Common myeloid progenitor, CD34-positive (primary cell): ENCODE results near the gene CYP27B1.
A peak's percentile ranks its signal among the peaks of the same experiment; 100 is the strongest.

Experiments
- CTCF ChIA-PET: fragments of 350-600 bp; sonication (Branson Sonifier 250); formaldehyde crosslinking; loops from one replicate; lab custom pipeline; 2021; ENCODE audit warnings: antibody characterized with exemption; lab: Charles Lee
- POLR2A ChIA-PET: fragments of 350-600 bp; sonication (Branson Sonifier 250); formaldehyde crosslinking; loops from one replicate; lab custom pipeline; 2021; ENCODE audit warnings: antibody characterized with exemption; lab: Charles Lee
- DNase-seq, 3 donors: peaks; one replicate each; pipeline versions ENCODE4 v3.0.0 to v3.0.0-alpha.2; 2013
- H3K27ac ChIP-seq, 2 experiments: 1 replicate in 1 of 2; 2 replicates in 1 of 2; pipeline ENCODE4 v1.7.0; 2013; ENCODE audit warnings: inconsistent platforms in 2 of 2, low read length in 2 of 2, mild to moderate bottlenecking in 2 of 2, low read depth in 1 of 2, moderate library complexity in 1 of 2; ENCODE audit not compliant: severe bottlenecking in 2 of 2, insufficient read depth in 1 of 2, poor library complexity in 1 of 2
- H3K27me3 ChIP-seq, 5 experiments: replicated peaks in 2 of 5; 1 replicate in 3 of 5; 2 replicates in 2 of 5; pipeline versions ENCODE4 v1.6.1 to v1.7.0; 2013; ENCODE audit warnings: low read length in 4 of 5, mild to moderate bottlenecking in 2 of 5, moderate library complexity in 2 of 5, inconsistent platforms in 1 of 5; ENCODE audit not compliant: insufficient read depth in 5 of 5, control insufficient read depth in 4 of 5
- H3K36me3 ChIP-seq, 4 experiments: 1 replicate in 2 of 4; 2 replicates in 2 of 4; pipeline versions ENCODE4 v1.6.1 to v1.7.0; 2013; ENCODE audit warnings: low read length in 3 of 4, control low read depth in 1 of 4, mild to moderate bottlenecking in 1 of 4; ENCODE audit not compliant: control insufficient read depth in 4 of 4, insufficient read depth in 4 of 4
- H3K4me1 ChIP-seq, 4 experiments: 1 replicate in 3 of 4; 2 replicates in 1 of 4; pipeline versions ENCODE4 v1.6.1 to v1.7.1; 2013; ENCODE audit warnings: low read length in 3 of 4, mild to moderate bottlenecking in 3 of 4, control low read depth in 1 of 4, inconsistent platforms in 1 of 4, moderate library complexity in 1 of 4; ENCODE audit not compliant: control insufficient read depth in 4 of 4, insufficient read depth in 4 of 4; ENCODE audit errors: control extremely low read depth in 1 of 4
- H3K4me3 ChIP-seq, 7 experiments: 1 replicate in 4 of 7; 2 replicates in 3 of 7; pipeline versions ENCODE4 v1.5.1 to v1.7.0; 2013; ENCODE audit warnings: mild to moderate bottlenecking in 7 of 7, low read length in 6 of 7, moderate library complexity in 6 of 7, inconsistent platforms in 2 of 7, low read depth in 2 of 7, control low read depth in 1 of 7; ENCODE audit not compliant: insufficient read depth in 4 of 7, control insufficient read depth in 1 of 7; ENCODE audit errors: extremely low read depth in 1 of 7
- H3K9me3 ChIP-seq, 5 experiments: 1 replicate in 4 of 5; 2 replicates in 1 of 5; pipeline versions ENCODE4 v1.6.1 to v1.7.1; 2013; ENCODE audit warnings: low read length in 4 of 5, mild to moderate bottlenecking in 2 of 5, inconsistent platforms in 1 of 5, low read depth in 1 of 5, moderate library complexity in 1 of 5; ENCODE audit not compliant: control insufficient read depth in 4 of 5, insufficient read depth in 2 of 5; ENCODE audit errors: control extremely low read depth in 1 of 5
- WGBS: methylation state at CpG from one replicate; pipeline ENCODE4 v1.1.5; 2013; ENCODE audit not compliant: insufficient coverage; 5-methylcytosine and 5-hydroxymethylcytosine counted together

CYP27B1 gene

DNA sequence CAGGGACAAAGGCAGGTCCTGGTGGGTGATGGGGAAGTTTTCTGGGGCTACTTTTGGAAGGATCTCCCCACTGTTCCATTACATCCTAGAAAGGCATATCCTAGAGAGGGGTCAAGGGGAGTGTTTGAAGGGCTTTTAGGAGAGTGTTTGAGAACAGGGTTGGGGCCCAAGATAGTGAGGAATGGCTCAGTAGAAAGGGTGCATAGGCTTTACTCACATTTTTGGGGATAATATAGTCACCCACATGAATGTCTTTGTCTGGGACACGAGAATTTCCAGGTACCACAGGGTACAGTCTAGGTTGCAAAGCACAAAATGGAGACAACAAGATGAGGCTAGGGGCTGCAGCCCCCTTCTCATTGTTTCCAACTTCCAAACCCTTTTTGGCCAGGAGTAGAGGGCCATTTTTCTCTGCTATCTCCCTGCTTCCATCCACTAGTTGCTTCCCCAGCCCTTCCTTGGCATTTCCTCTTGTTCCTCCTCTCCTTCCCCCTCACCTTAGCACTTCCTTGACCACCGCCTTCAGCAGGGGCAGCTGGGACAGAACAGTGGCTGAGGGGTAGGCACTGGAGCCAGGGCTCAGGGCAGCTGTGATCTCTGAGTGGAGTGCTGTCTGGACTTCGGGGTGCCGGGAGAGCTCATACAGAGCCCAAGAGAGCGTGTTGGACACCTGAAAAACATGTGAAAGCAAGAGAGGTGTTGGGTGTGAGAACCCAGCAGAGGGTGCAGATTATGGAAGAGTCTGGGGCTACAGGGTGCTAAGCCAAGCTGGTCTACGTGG, 2.8 kb downstream of the CYP27B1 start:
- peak overlapping the region in 1 of 7 experiments; percentile 77 for H3K4me3 ChIP-seq
- DNase-seq = no peak
- ChIA-PET CTCF (interaction anchor here (1.5 to 7.4 kb wide), 3 partner anchors 8 to 22 kb away, joined by 4 to 74 read pairs (median 43); partner anchors contain the start of genes EEF1AKMT3, MARCHF9 and METTL1), POLR2A (no interaction called here)
- H3K27ac ChIP-seq = no peak overlapping the region
- peaks cover 0 to 50% (median 20%) of the 10 kb centered on the region in 5 experiments for H3K27me3 ChIP-seq
- no peaks in the 10 kb centered on the region for H3K9me3 ChIP-seq
- peaks cover 0 to 10% (median 5%) of the 10 kb centered on the region in 4 experiments for H3K36me3 ChIP-seq
- 95% methylated on average over 4 of the region's 6 CpGs for WGBS
- peaks cover 0 to 29% (median 26%) of the 10 kb centered on the region in 4 experiments for H3K4me1 ChIP-seq

DNA sequence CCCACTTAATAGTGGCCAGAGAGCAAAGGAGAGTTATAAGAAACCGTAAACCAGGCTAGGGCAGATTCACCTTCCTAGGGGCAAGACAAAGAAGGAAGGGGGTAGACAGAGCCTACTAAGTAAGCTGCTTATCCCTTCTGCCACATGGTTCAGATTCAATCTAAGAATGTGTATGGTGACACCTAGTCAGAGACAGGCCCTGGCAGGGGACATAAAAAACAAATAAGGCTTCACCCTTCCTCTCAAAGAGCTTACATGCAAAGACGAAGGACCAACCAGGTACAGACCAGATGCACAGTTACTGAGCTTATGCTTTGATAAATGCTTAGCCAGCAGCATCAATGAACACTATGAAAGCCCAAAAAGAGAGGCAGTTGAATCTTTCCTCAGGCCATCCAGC, 4.4 kb downstream of the CYP27B1 start:
- Histone ChIP-seq H3K9me3 (no peaks in the 10 kb centered on the region), H3K27me3 (peaks cover 0 to 49% (median 20%) of the 10 kb centered on the region in 5 experiments), H3K27ac (no peak overlapping the region), H3K4me3 (no peak overlapping the region), H3K36me3 (peaks cover 0 to 16% (median 7%) of the 10 kb centered on the region in 4 experiments), H3K4me1 (peaks cover 0 to 29% (median 26%) of the 10 kb centered on the region in 4 experiments)
- ChIA-PET CTCF (interaction anchor here (7.4 kb wide), 1 partner anchor 14 kb away, joined by 74 read pairs; the partner anchor contains the start of genes EEF1AKMT3 and METTL1), POLR2A (no interaction called here)
- DNase-seq = no peak
- 100% methylated on average over 1 of the region's 2 CpGs for WGBS

DNA sequence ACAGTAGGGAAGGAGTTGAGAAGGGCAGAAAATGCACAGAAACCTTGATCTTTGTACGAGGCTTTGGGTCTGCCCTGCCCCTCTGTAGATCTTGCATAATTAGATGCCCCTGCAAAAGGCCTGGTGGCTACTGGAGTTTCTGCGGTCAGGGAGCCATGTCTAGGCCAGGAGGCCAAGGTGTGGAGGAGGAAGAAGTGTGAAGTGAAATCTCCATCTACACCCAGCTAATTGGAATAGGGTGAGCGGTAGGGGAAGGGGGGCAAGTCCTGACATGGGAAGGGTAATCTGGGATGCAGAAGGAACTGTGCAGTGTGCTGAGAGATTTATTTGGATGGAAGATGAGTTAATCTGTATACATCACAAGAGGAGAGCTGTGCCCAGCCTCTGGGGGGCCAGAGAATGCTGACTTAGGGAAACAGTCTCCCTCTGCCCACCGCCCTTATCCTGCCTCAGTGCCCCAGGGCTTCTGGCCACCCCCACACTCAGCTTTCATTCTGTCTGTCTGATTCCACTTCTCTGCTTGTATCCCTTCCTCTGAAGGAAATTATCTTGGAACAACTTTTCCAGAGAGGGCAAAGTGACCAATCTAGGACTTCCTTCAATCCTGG, 5.4 kb downstream of the CYP27B1 start:
- Histone ChIP-seq H3K27ac (no peak overlapping the region), H3K9me3 (no peaks in the 10 kb centered on the region), H3K4me3 (no peak overlapping the region), H3K4me1 (peaks cover under 1 to 29% (median 26%) of the 10 kb centered on the region in 4 experiments), H3K27me3 (peaks cover 0 to 39% (median 18%) of the 10 kb centered on the region in 5 experiments), H3K36me3 (peaks cover 0 to 16% (median 7%) of the 10 kb centered on the region in 4 experiments)
- ChIA-PET CTCF (interaction anchor here (1.3 to 7.4 kb wide), 3 partner anchors 14 to 32 kb away, joined by 4 to 74 read pairs (median 5); partner anchors contain the start of genes EEF1AKMT3 and METTL1), POLR2A (interaction anchor here (1.0 kb wide), 1 partner anchor 12 kb away, joined by 3 read pairs; no protein-coding TSS in a partner anchor)
- 100% methylated on average over 2 of the region's 4 CpGs for WGBS
- no peak for DNase-seq

DNA sequence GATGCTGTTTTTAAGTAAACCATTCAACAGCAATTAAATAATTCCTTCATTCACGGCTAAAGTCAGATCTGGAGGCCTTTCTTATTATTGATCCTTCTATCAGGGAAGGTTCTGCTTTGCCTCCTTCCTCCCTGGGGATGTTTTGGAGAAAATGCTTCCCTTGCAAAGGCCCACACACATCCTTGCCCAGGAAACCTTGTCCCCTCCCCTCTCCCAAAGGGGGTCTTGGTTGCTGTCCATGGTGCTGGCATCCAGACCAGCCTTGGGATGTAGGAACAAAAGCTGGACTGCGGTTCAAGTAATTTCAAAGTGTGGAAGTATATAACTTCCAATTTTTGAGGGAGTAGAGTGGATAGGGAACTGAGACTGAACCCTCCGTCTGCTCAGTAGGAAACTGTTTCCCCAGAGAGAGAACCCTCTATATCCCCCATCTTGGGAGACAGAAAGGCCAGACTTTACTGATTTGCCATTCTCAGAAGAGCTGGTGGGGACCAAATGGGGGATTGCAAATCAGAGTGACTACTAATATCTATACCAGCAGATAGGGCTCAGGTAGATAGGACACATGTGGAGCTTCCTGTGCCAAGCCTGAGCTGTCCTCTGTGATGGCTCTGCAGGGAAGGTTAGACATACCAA, 6.4 kb downstream of the CYP27B1 start:
- 100% methylated on average over 2 of the region's 3 CpGs for WGBS
- Histone ChIP-seq H3K9me3 (no peaks in the 10 kb centered on the region), H3K27ac (no peak overlapping the region), H3K36me3 (peaks cover 0 to 16% (median 7%) of the 10 kb centered on the region in 4 experiments), H3K4me3 (no peak overlapping the region), H3K4me1 (peaks cover 4 to 27% (median 25%) of the 10 kb centered on the region in 4 experiments), H3K27me3 (peaks cover 0 to 29% (median 13%) of the 10 kb centered on the region in 5 experiments)
- no peak for DNase-seq
- CTCF ChIA-PET = interaction anchor here (1.2 to 7.4 kb wide), 8 partner anchors 8 to 134 kb away, joined by 3 to 74 read pairs (median 10); partner anchors contain the start of genes CYP27B1, EEF1AKMT3, METTL1 and TSPAN31
- POLR2A ChIA-PET = interaction anchor here (1.0 kb wide), 1 partner anchor 11 kb away, joined by 3 read pairs; no protein-coding TSS in a partner anchor

GRCh38 chr12:57759360-57759980, 7.4 kb downstream of the CYP27B1 start:
- WGBS = 45% methylated on average over 3 of the region's 3 CpGs
- Histone ChIP-seq H3K36me3 (peaks cover 0 to 16% (median 7%) of the 10 kb centered on the region in 4 experiments), H3K4me1 (peaks cover 4 to 19% (median 18%) of the 10 kb centered on the region in 4 experiments), H3K9me3 (no peaks in the 10 kb centered on the region), H3K27me3 (peaks cover 0 to 19% (median 10%) of the 10 kb centered on the region in 5 experiments), H3K27ac (no peak overlapping the region), H3K4me3 (no peak overlapping the region)
- peak in 2 of 3 donors; percentile 67 to 69 for DNase-seq
- ChIA-PET CTCF (interaction anchor here (0.7 to 7.4 kb wide), 16 partner anchors 9 to 145 kb away, joined by 3 to 74 read pairs (median 4); partner anchors contain the start of genes CTDSP2, CYP27B1, EEF1AKMT3 and METTL1), POLR2A (interaction anchor here (1.3 kb wide), 1 partner anchor 15 kb away, joined by 3 read pairs; the partner anchor contains the start of gene TSPAN31)
